Mucosa of stomach (tissue), 1 donor: Measurements from ENCODE around the gene KCNC3.

Experiments
- H3K27me3 ChIP-seq: one replicate; pipeline ENCODE4 v1.7.0; 2013; ENCODE audit warnings: mild to moderate bottlenecking, low read length; ENCODE audit not compliant: control insufficient read depth, insufficient read depth
- H3K36me3 ChIP-seq: one replicate; pipeline ENCODE4 v1.7.0; 2013; ENCODE audit warnings: low read length; ENCODE audit not compliant: control insufficient read depth, insufficient read depth
- H3K4me1 ChIP-seq: one replicate; pipeline ENCODE4 v1.7.0; 2013; ENCODE audit warnings: mild to moderate bottlenecking, low read length; ENCODE audit not compliant: control insufficient read depth, insufficient read depth
- H3K4me3 ChIP-seq: one replicate; pipeline ENCODE4 v1.7.0; 2013; ENCODE audit warnings: low read length
- H3K9ac ChIP-seq: one replicate; pipeline ENCODE4 v1.7.0; 2013; ENCODE audit warnings: mild to moderate bottlenecking, low read length, moderate library complexity
- H3K9me3 ChIP-seq: one replicate; pipeline ENCODE4 v1.7.0; 2013; ENCODE audit warnings: mild to moderate bottlenecking, low read length, moderate library complexity; ENCODE audit not compliant: control insufficient read depth
- donor health status: Pancreatic carcinoma.

The KCNC3 gene

DNA sequence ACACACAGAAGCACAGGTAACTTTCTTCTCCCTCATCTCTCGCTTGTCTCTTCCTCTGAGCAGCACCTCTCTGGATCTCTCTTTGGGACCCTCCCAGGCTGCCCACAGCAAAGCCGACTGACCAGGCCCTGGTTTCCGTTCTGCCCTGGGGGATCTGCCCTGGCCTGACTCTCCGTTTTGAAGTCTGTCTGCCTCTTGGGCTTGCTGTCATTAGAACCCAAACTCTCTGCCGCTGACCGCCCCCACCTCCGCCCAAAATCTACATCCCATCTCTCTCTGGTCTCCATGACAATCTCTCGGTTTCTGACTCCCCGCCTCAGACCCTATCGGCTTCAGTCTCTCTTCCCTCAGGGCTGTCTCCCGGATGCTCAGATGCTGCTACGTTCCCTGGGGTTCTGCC, 6.9 kb downstream of the KCNC3 start:
- peaks cover 23% of the 10 kb centered on the region for H3K27me3 ChIP-seq
- no peaks in the 10 kb centered on the region for H3K36me3 ChIP-seq
- no peak overlapping the region for H3K9ac ChIP-seq
- peaks cover 4% of the 10 kb centered on the region for H3K4me1 ChIP-seq
- no peak overlapping the region for H3K4me3 ChIP-seq
- H3K9me3 ChIP-seq = no peaks in the 10 kb centered on the region

DNA sequence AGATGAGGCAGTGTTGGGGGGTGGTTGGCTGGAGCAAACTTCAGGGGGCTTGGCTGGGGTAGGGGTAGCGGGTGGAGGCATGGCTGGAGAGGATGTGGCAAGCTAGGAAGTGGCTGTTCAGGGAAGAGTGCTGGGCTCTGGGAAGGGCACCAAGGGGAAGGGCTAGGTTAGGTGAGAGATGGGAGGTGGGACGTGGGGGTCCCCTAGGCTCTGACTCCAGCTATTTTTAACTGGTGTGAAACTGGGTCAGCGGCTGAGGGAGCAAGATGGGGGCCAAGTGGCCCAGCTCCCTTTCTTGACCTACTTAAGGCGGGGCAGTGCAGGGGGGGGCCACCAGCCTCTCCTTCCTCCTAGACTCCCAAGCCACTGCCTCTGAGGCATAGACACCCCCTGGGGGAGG, 7.3 kb downstream of the KCNC3 start:
- Histone ChIP-seq H3K4me1 (peaks cover 4% of the 10 kb centered on the region), H3K4me3 (no peak overlapping the region), H3K27me3 (peaks cover 19% of the 10 kb centered on the region), H3K9me3 (no peaks in the 10 kb centered on the region), H3K9ac (no peak overlapping the region), H3K36me3 (no peaks in the 10 kb centered on the region)

DNA sequence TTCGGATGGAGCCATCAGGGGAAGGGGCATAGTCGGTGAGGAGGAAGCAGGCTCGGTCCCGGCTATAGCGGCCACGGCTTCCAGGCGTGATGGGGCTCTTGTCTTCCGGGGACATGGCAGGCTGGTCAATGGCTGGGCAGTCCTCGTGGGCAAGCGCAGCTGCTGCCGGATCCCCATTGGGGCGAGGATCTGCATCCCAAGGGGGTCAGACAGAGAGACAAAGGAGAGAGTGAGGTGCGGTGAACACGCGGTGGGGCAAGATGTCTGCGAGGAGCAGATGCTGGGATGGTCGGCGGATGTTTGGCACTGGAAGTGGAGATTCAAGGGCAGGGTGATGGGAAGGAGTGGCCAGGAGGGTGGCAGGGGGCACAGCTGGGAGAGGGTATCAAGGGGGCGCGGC, 8.6 kb downstream of the KCNC3 start:
- Histone ChIP-seq H3K36me3 (no peaks in the 10 kb centered on the region), H3K9ac (no peak overlapping the region), H3K4me3 (no peak overlapping the region), H3K9me3 (no peaks in the 10 kb centered on the region), H3K4me1 (no peaks in the 10 kb centered on the region), H3K27me3 (peaks cover 6% of the 10 kb centered on the region)

DNA sequence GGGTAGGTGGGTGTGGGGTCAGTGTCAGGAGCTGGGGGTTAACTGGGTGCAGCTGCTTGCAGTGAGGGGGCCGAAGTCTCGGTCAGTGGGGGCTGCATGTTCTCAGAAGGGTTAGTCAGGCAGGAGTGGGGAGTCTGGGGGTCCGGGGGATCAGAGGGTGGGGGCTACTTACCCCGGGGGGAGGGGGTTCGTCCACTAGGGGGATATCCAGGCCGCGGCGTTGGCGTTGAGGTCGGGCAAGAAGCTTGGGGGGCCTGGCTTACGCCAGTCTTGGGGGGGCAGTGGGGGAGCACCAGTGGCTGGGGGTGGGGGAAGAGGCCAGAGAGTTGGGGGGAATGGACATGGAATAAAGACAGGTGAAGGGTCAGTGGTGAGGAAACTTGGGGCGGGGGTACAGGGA, 9.1 kb downstream of the KCNC3 start:
- Histone ChIP-seq H3K9ac (no peak overlapping the region), H3K27me3 (peaks cover 4% of the 10 kb centered on the region), H3K36me3 (no peaks in the 10 kb centered on the region), H3K4me3 (no peak overlapping the region), H3K9me3 (no peaks in the 10 kb centered on the region), H3K4me1 (no peaks in the 10 kb centered on the region)

DNA sequence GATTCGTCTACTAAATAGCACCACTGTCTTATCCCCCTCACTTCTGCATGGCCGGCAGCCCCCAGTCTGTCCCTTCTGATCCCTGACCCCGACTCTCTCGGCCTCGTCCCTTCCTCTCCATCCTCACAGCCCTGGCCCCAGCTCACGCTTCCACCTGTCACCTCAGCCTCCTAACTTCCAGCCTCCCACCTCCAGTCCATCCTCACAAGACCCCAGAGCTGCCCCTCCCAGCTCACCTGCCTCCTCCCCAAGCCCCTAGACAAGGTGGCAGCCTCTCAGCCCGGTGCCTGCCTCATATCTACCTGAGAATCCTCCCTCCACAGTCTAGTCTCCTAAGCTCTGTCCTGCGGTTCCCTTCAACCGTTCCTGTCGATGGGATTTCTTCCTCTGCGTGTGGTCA, 10.0 kb downstream of the KCNC3 start:
- Histone ChIP-seq H3K9me3 (no peaks in the 10 kb centered on the region), H3K36me3 (no peaks in the 10 kb centered on the region), H3K4me1 (no peaks in the 10 kb centered on the region), H3K27me3 (peaks cover 12% of the 10 kb centered on the region), H3K9ac (no peak overlapping the region), H3K4me3 (no peak overlapping the region)

DNA sequence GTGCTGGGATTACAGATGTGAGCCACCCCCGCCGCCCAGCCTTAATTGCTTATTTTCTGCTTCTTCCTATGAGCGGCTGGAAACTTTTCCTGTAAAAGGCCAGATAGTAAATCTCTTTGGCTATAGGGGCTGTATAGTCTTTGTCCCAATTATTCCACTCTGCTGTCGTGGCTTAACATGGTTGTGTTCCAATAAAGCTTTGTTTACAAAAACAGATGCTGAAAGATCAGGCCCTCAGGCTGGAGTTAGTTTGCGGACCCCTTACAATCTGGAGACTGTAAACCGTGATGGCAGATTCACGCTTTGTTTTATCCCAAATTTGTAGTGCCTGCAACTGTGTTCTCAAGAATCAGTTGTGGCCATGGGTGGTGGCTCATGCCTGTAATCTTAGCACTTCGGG, 10.7 kb downstream of the KCNC3 start:
- Histone ChIP-seq H3K4me3 (no peak overlapping the region), H3K4me1 (no peaks in the 10 kb centered on the region), H3K36me3 (no peaks in the 10 kb centered on the region), H3K9ac (no peak overlapping the region), H3K9me3 (no peaks in the 10 kb centered on the region), H3K27me3 (peaks cover 17% of the 10 kb centered on the region)

DNA sequence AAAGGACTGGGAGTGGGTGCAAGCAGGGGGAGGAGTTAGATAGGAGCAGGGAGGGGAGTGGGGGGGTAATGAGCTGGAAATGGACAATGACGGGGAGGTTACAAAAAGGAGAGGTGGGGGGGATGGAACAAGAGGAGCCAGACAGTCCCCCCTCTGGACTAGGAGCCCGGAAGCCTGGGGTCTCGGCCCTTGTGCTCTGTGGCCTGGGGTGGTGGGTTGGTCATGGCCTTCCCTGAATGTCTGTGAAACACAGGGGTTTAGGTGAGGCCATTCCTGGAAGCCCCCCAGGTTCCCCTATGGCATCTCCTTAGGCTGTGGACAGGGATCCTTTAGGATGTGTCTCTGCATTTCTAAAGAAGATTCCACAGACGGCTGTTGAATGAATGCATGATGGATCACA, 12.1 kb downstream of the KCNC3 start:
- Histone ChIP-seq H3K9ac (no peak overlapping the region), H3K4me1 (no peaks in the 10 kb centered on the region), H3K4me3 (no peak overlapping the region), H3K9me3 (no peaks in the 10 kb centered on the region), H3K27me3 (peaks cover 23% of the 10 kb centered on the region), H3K36me3 (no peaks in the 10 kb centered on the region)

DNA sequence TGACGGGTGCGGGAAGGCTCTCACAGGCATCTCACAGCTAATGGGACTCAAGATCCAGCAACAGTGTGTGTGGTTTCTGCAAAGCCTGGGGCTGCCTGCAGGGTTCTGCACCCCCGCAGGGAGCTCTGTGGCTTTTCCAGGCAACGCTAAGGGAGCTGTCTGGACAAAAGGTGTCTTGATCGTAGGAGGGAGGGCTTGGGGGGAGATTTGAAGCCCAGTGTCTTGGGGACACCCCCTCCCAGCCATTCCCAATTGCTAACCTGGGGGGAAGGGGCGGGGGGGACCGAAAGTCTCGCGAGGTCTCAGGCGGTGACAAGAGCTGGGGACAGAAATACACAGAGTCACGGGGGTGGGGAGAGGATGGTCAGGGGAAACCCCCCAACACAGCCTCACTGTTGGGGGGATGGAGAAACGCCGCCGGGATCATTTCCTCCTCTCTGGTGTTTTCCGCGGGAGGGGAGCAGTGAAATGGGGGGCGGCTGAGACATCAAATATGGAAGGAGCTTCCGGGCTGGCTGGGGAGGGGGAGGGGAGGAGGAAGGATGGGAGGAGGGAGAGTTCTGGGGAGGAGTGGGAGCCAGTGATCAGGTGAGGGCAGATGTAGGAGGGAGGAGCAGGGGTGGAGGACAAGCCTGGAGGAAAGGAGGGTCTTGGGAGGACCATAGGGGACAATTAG, 13.3 kb downstream of the KCNC3 start:
- no peaks in the 10 kb centered on the region for H3K4me1 ChIP-seq
- no peak overlapping the region for H3K9ac ChIP-seq
- H3K27me3 ChIP-seq = peaks cover 27% of the 10 kb centered on the region
- H3K4me3 ChIP-seq = no peak overlapping the region
- no peaks in the 10 kb centered on the region for H3K9me3 ChIP-seq
- H3K36me3 ChIP-seq = no peaks in the 10 kb centered on the region

DNA sequence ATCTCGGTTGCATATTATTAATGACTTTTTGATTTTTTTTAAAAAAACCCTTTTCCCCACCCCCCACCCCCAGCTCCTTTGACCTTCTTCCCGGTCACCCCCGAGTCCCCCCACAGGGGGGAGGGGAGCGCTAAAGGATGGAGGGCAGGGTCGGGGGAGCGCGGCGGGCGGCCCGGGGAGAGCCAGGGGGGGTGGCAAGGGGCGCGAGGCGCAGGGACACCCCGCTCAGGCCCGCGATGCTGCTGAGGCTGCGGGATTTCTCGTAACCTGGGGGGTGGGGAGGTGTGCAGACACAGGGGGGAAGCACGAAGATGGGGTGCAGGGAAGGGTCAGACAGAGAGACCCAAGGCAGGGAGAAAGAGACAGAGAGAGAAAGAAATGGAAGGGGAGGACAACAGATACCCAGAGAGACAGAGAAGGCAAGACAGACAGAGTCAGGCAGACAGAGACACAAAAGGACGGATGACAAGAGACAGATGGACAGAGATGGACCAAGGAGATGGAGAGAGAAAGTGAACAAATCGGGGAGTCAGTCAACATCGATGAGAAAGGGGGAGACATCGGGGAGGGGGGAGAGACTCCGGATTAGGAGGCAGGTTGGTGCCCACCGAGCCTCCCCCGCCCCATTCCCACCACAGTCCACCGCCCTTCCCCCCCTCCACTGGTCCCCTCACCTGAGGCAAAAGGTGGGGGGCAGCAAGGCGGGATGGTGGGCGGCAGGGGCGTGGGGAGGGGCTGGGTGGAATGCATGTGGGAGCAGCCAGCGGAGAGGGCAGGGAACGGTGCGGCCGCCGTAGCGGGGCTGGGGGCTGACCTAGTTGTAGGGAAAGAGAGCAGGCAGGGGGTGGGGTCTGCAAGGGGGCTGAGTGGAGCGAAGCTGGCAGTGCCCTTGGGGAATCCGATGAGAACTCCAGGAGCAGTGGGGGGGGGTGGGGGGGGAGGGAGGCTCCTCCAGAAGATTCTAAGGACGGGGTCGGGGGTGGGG, 14.2 kb downstream of the KCNC3 start:
- no peak overlapping the region for H3K4me3 ChIP-seq
- H3K27me3 ChIP-seq = peaks cover 27% of the 10 kb centered on the region
- no peaks in the 10 kb centered on the region for H3K36me3 ChIP-seq
- H3K9me3 ChIP-seq = no peaks in the 10 kb centered on the region
- no peak overlapping the region for H3K9ac ChIP-seq
- no peaks in the 10 kb centered on the region for H3K4me1 ChIP-seq

DNA sequence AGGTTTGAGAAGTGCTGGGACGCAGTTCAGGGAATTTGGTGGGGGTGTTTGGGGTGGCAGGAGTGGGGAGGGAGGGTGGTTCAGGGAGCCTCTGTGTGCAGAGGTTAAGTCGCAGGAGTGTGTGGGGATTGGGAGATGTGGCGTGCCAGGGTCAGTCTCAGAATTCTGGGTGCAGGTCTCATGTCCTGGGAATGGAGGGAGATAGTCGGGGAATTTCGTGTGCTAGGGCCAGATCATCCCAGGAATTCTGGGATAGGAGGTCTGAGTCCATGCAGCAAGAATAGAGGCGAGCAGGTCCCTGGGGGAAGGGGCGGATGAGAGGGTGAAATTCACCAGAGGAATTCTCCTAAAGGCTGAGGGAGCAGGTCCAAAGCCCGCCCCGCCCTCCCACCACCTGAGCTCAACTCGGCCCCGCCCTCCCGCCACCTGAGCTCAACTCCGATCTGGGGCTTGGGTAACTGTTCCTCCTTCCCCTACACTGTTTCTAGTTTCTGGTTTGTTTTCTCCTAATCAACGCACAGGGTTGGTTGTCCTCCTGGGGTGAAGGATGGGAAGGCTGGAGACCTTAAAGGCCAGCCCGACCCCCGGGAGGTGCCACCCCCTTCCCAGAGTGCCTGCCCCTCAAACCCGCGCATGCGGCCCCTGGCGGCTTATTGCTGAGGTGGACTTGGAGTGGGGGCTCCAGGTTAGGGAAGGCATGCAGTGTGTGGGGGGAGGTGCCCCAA, 15.2 kb downstream of the KCNC3 start:
- peaks cover 27% of the 10 kb centered on the region for H3K27me3 ChIP-seq
- H3K9ac ChIP-seq = no peak overlapping the region
- no peaks in the 10 kb centered on the region for H3K9me3 ChIP-seq
- H3K4me3 ChIP-seq = no peak overlapping the region
- H3K36me3 ChIP-seq = no peaks in the 10 kb centered on the region
- H3K4me1 ChIP-seq = no peaks in the 10 kb centered on the region

DNA sequence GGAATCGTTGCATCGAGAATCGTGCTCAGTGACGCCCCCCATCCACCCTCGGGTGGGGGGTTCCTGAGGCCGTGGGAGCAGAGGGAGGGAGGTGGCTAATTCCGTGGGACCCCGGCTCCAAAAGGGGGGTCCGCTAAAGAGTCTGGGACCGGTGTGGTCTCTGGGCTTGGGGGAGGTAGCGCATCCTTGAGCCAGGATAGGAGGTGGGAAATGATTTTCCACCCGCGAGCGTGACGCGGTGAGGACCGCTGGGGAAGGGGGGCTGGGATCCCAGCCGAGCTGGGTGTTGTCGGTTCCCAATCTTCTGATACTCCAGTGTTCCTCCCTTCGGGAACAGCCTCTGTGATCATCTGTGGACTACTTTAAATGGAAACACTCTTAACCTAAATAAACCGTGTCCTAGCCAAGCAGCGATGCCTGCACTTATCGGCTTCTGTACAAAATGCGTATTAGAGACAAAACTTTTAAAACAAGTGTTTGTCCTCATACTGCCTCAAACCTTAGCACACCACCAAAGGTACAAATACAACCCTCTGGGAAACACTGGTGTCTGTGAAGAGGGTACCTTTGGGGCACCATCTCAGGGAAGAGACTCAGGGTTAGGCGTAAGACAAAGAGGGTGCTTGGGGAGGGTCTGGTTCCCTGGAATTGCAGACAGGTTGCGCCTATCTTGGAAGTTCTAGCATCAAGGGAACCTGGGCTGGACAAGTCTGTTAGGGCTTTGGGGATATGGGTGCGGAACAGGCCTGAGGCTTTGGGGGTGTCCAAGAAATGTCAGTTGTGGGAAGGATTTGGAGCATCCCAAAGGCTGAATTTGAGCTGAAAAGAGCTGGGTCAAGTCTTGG, 16.0 kb downstream of the KCNC3 start:
- Histone ChIP-seq H3K4me3 (no peak overlapping the region), H3K4me1 (no peaks in the 10 kb centered on the region), H3K9me3 (no peaks in the 10 kb centered on the region), H3K36me3 (no peaks in the 10 kb centered on the region), H3K9ac (no peak overlapping the region), H3K27me3 (peaks cover 27% of the 10 kb centered on the region)
